Brain microvascular endothelial cell (primary cell): ENCODE data around the gene PCLO.

ENCODE experiments used
- DNase-seq: peaks from one replicate; pipeline ENCODE4 v3.0.0-alpha.2; 2020
- H3K27ac ChIP-seq: fragments of 250-450 bp; sonication (Bioruptor Pico); 2 replicates; pipeline ENCODE4 v1.5.1; 2020; ENCODE audit warnings: mild to moderate bottlenecking, moderate library complexity
- H3K27me3 ChIP-seq: fragments of 250-450 bp; sonication (Bioruptor Pico); replicated peaks from 2 replicates; pipeline ENCODE4 v1.5.1; 2020; ENCODE audit warnings: mild to moderate bottlenecking
- H3K36me3 ChIP-seq: fragments of 250-450 bp; sonication (Bioruptor Pico); replicated peaks from 2 replicates; pipeline ENCODE4 v1.5.1; 2020; ENCODE audit warnings: mild to moderate bottlenecking
- H3K4me3 ChIP-seq: 2 replicates; pipeline ENCODE4 v1.5.1; 2011; ENCODE audit warnings: low read depth, mild to moderate bottlenecking, control low read depth, low read length, moderate library complexity
- in situ Hi-C: cut with HindIII; loops from 2 replicates; pipeline ENCODE4 v1.10.0; 2017; ENCODE audit warnings: low sequenced_read_pairs, low pct_ligation_motif_present
- TF ChIP-seq, protein P1 (sequence below): IDR thresholded peaks from 2 replicates; pipeline ENCODE4 v1.5.1; 2011; ENCODE audit warnings: low read depth, mild to moderate bottlenecking, moderate library complexity, low read length, control low read depth, inconsistent platforms; ENCODE audit errors: missing control alignments

Gene PCLO

DNA sequence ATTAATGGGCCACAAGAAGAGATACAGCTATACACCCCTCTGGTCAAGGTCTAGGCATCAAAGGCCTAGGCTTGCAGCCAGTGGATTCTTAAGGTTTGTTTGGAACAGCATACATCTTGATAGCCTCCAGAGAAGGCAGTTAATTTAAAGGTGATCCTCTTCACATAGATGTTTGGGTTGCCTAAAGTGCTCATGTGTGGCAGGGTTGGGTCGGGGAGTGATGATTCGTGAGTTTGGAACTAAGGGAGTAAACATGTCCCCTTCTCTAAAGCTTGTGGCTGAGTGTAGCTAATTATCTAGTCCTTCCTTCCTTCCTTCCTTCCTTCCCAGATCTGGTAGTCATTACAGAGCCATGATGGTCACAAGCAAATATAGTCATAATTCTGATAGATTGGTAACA is 12.4 kb downstream of the PCLO start:
- no peak overlapping the region for H3K27ac ChIP-seq
- no peaks in the 10 kb centered on the region for H3K27me3 ChIP-seq
- H3K4me3 ChIP-seq, result no peak overlapping the region
- in situ Hi-C loops, result no loop called here
- DNase-seq, result no peak
- no peaks in the 10 kb centered on the region for H3K36me3 ChIP-seq
- TF ChIP-seq, protein P1, sequence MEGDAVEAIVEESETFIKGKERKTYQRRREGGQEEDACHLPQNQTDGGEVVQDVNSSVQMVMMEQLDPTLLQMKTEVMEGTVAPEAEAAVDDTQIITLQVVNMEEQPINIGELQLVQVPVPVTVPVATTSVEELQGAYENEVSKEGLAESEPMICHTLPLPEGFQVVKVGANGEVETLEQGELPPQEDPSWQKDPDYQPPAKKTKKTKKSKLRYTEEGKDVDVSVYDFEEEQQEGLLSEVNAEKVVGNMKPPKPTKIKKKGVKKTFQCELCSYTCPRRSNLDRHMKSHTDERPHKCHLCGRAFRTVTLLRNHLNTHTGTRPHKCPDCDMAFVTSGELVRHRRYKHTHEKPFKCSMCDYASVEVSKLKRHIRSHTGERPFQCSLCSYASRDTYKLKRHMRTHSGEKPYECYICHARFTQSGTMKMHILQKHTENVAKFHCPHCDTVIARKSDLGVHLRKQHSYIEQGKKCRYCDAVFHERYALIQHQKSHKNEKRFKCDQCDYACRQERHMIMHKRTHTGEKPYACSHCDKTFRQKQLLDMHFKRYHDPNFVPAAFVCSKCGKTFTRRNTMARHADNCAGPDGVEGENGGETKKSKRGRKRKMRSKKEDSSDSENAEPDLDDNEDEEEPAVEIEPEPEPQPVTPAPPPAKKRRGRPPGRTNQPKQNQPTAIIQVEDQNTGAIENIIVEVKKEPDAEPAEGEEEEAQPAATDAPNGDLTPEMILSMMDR, result no peak

- no peaks in the 10 kb centered on the region for H3K36me3 ChIP-seq
- TF ChIP-seq, protein P1, result no peak
- DNase-seq, result peak; percentile 43
- H3K4me3 ChIP-seq, result no peak overlapping the region
- peak overlapping the region; percentile 54 for H3K27ac ChIP-seq
- in situ Hi-C loops, result no loop called here
- H3K27me3 ChIP-seq, result no peaks in the 10 kb centered on the region
Observed at GRCh38 chr7:83149466-83149865, 13.2 kb downstream of the PCLO start.

GRCh38 chr7:83148776-83149175 is 13.9 kb downstream of the PCLO start:
- in situ Hi-C loops, result no loop called here
- peak; percentile 28 for DNase-seq
- H3K4me3 ChIP-seq, result no peak overlapping the region
- no peaks in the 10 kb centered on the region for H3K36me3 ChIP-seq
- TF ChIP-seq, protein P1, result no peak
- H3K27ac ChIP-seq, result peak overlapping the region; percentile 54
- no peaks in the 10 kb centered on the region for H3K27me3 ChIP-seq

- TF ChIP-seq, protein P1, result no peak
- H3K4me3 ChIP-seq, result no peak overlapping the region
- DNase-seq, result no peak
Observed at GRCh38 chr7:83143107-83143506, 19.6 kb downstream of the PCLO start.

GRCh38 chr7:83142365-83142764 is 20.3 kb downstream of the PCLO start:
- in situ Hi-C loops, result no loop called here
- Histone ChIP-seq H3K4me3 (no peak overlapping the region), H3K27me3 (no peaks in the 10 kb centered on the region), H3K36me3 (no peaks in the 10 kb centered on the region), H3K27ac (no peak overlapping the region)
- DNase-seq, result no peak
- TF ChIP-seq, protein P1, result no peak

More at GRCh38 chr7:83143107-83143506, 19.6 kb downstream of the PCLO start:
- H3K27me3 ChIP-seq, result no peaks in the 10 kb centered on the region
- in situ Hi-C loops, result no loop called here
- no peak overlapping the region for H3K27ac ChIP-seq
- H3K36me3 ChIP-seq, result no peaks in the 10 kb centered on the region

DNA sequence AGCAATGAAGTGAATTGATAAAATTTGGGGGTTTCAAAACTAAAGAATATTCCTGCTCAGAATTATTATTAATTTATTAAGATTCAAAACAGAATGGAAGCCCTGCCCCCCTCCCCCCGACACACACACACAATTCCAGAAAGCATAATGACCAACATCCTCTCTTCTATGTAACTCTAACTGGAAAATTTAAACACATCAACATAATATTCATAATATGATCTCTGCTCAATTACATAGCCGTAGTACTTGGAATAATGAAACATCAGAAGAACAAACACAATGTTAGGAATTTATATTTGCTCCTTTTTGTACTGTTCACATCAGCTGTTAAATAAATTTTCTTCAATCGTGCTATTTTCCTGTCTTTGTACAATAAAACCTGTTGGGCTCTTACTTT is 20.8 kb downstream of the PCLO start:
- TF ChIP-seq, protein P1, result no peak
- DNase-seq, result no peak
- in situ Hi-C loops, result no loop called here
- Histone ChIP-seq H3K27ac (no peak overlapping the region), H3K4me3 (no peak overlapping the region), H3K27me3 (no peaks in the 10 kb centered on the region), H3K36me3 (no peaks in the 10 kb centered on the region)
